A549 (cell line): ENCODE data around the gene TCHH. TPM values are rescaled to one million over a fixed set of nuclear protein-coding genes. Genes with fewer than 3 reads are reported as not detected.
"Not testable (repeated sequence)": the region's sequence is repeated elsewhere in the genome, so short reads cannot be mapped to it uniquely, and the experiment has no call there.

ENCODE experiments used
- ATAC-seq, 2 experiments: fragments of 200-7000 bp in 1 of 2; fragments of >200 bp in 1 of 2; cut with Nextera tagmentation in 1 of 2; cut with Tn5 transposase in 1 of 2; 3 replicates each; pipeline versions ENCODE4 v1.8.0 to v1.9.1; 2018 to 2020; ENCODE audit warnings: mild to moderate bottlenecking in 1 of 2, moderate library complexity in 1 of 2
- CTCF ChIA-PET: fragments of 300-600 bp; sonication (Branson Sonifier 250); formaldehyde crosslinking; extraction: SDS; loops from one replicate; lab custom pipeline; 2021; ENCODE audit warnings: antibody characterized with exemption, inconsistent platforms; lab: Yijun Ruan, JAX
- POLR2A ChIA-PET: fragments of 350-600 bp; formaldehyde crosslinking; extraction: SDS; loops from one replicate; lab custom pipeline; 2021; ENCODE audit warnings: antibody characterized with exemption, inconsistent platforms; lab: Yijun Ruan, JAX
- DNase-seq, 2 experiments: peaks; one replicate each; pipeline versions ENCODE4 v3.0.0 to v3.0.0-alpha.2; 2011 to 2016; ENCODE audit warnings: low read depth in 1 of 2, low spot score in 1 of 2
- FAIRE-seq: peaks from 2 replicates; lab custom pipeline; 2011; peaks lifted over from hg19 to GRCh38; lab: Jason Lieb, UNC
- H3K27ac ChIP-seq, 2 experiments: fragments of >200 bp; sonication (Bioruptor Twin); formaldehyde crosslinking; 3 replicates each; pipeline ENCODE4 v1.5.1; 2016 to 2017
- H3K4me1 ChIP-seq: fragments of >200 bp; sonication (Bioruptor Twin); formaldehyde crosslinking; 3 replicates; pipeline ENCODE4 v1.6.1; 2016
- H3K4me2 ChIP-seq: fragments of >200 bp; sonication (Bioruptor Twin); formaldehyde crosslinking; 3 replicates; pipeline ENCODE4 v1.6.1; 2016
- H3K4me3 ChIP-seq: fragments of >200 bp; sonication (Bioruptor Twin); formaldehyde crosslinking; 3 replicates; pipeline ENCODE4 v1.5.1; 2016
- H3K9me3 ChIP-seq: fragments of >200 bp; sonication (Bioruptor Twin); formaldehyde crosslinking; 3 replicates; pipeline ENCODE4 v1.6.1; 2016
- CTCF ChIP-seq: fragments of >200 bp; sonication (Bioruptor Twin); formaldehyde crosslinking; IDR thresholded peaks from 3 replicates; pipeline ENCODE4 v1.5.1; 2016
- GATA3 ChIP-seq: IDR thresholded peaks from 2 replicates; pipeline ENCODE4 v1.6.1; 2012; ENCODE audit warnings: borderline replicate concordance
- HOXB13 ChIP-seq: fragments of 250-450 bp; sonication (Bioruptor Pico); IDR thresholded peaks from 2 replicates; pipeline ENCODE4 v1.5.0; 2020; ENCODE audit warnings: low read depth, mild to moderate bottlenecking, moderate library complexity
- JUN ChIP-seq, 2 experiments: fragments of >200 bp; sonication (Bioruptor Twin); formaldehyde crosslinking; IDR thresholded peaks; 2 replicates in 1 of 2; 3 replicates in 1 of 2; pipeline ENCODE4 v1.6.1; 2016 to 2017
- KDM5A ChIP-seq: fragments of 200-600 bp; sonication (generic); IDR thresholded peaks from 2 replicates; pipeline ENCODE4 v1.6.1; 2016; ENCODE audit warnings: antibody characterized with exemption, mild to moderate bottlenecking
- MAFK ChIP-seq: fragments of 450-650 bp; IDR thresholded peaks from 2 replicates; pipeline ENCODE4 v1.6.1; 2014; ENCODE audit not compliant: partially characterized antibody
- MAX ChIP-seq: IDR thresholded peaks from 2 replicates; pipeline ENCODE4 v1.6.1; 2012
- POLR2AphosphoS2 ChIP-seq: conservative IDR thresholded peaks from 2 replicates; pipeline ENCODE4 v1.6.1; 2012; ENCODE audit warnings: low read length, improper control_type of control experiment, inconsistent platforms
- RAD21 ChIP-seq, 2 experiments: fragments of >200 bp in 1 of 2; sonication (Bioruptor Twin) in 1 of 2; formaldehyde crosslinking in 1 of 2; IDR thresholded peaks in 1 of 2; conservative IDR thresholded peaks in 1 of 2; 2 replicates in 1 of 2; 3 replicates in 1 of 2; pipeline ENCODE4 v1.6.1; 2012 to 2018; ENCODE audit warnings: inconsistent platforms in 1 of 2
- SMC3 ChIP-seq: fragments of >200 bp; sonication (Bioruptor Twin); formaldehyde crosslinking; IDR thresholded peaks from 3 replicates; pipeline ENCODE4 v1.6.1; 2018; ENCODE audit warnings: inconsistent platforms
- USF2 ChIP-seq: fragments of 450-650 bp; IDR thresholded peaks from 2 replicates; pipeline ENCODE4 v1.6.1; 2014; ENCODE audit warnings: antibody characterized with exemption
- ZFP36 ChIP-seq: fragments of 450-650 bp; IDR thresholded peaks from 2 replicates; pipeline ENCODE4 v1.6.1; 2014; ENCODE audit warnings: borderline replicate concordance; ENCODE audit not compliant: partially characterized antibody
- ZSCAN20 ChIP-seq: fragments of 250-450 bp; sonication (Bioruptor Pico); IDR thresholded peaks from 2 replicates; pipeline ENCODE4 v1.8.0; 2022; ENCODE audit warnings: mild to moderate bottlenecking, moderate library complexity
- WGBS: methylation state at CpG from one replicate; pipeline ENCODE4 v1.1.6; 2017; ENCODE audit errors: missing lambda C conversion rate; 5-methylcytosine and 5-hydroxymethylcytosine counted together
- polyA plus RNA-seq, 4 experiments: library from polyadenylated mRNA; depleted of rRNA in 3 of 4; stranded (reverse); fragments of >200 nt; fragmentation: RNase III in 1 of 4; extraction: RNeasy Plus Mini Kit Qiagen cat#74134 plus additional on column Dnase treatment in 1 of 4; gene quantifications; 2 replicates in 3 of 4; 3 replicates in 1 of 4; pipeline ENCODE4 v1.2.3, GENCODE V29; 2011 to 2017

The TCHH gene
- polyA plus RNA-seq, 2 of the 4 experiments (the other 2 are of a cell fraction): 0.08 to 0.09 TPM

GRCh38 chr1:152148051-152148450, 32.8 kb upstream of the TCHH start:
- H3K9me3 ChIP-seq: peaks cover 26% of the 10 kb centered on the region
- FAIRE-seq: no peak
- TF ChIP-seq ZFP36 (peak; percentile 93), GATA3 (no peak)
- TF ChIP-seq, all 56 proteins: peak for 1
- WGBS: 16% methylated on average over 3 of the region's 3 CpGs
- ATAC-seq (no peak), DNase-seq (no peak)
- ChIA-PET POLR2A (no interaction called here), CTCF (interaction anchor here (1.4 to 9.7 kb wide), 6 partner anchors 8 to 332 kb away, joined by 3 to 195 read pairs (median 6); partner anchors contain the start of gene RPTN)
- Histone ChIP-seq H3K27ac (no peak overlapping the region), H3K4me3 (no peak overlapping the region), H3K4me2 (no peak overlapping the region), H3K4me1 (no peaks in the 10 kb centered on the region)

- DNase-seq: no peak
- POLR2A ChIA-PET: no interaction called here
- TF ChIP-seq MAX (no peak), MAFK (peak; percentile 79)
- Histone ChIP-seq H3K4me2 (no peak overlapping the region), H3K4me1 (no peaks in the 10 kb centered on the region), H3K4me3 (no peak overlapping the region), H3K27ac (no peak overlapping the region), H3K9me3 (peaks cover 26% of the 10 kb centered on the region)
- CTCF ChIA-PET: interaction anchor here (0.6 to 9.7 kb wide), 3 partner anchors 39 to 313 kb away, joined by 3 to 195 read pairs (median 30); no protein-coding TSS in a partner anchor
- WGBS: 46% methylated on average over 4 of the region's 4 CpGs
- FAIRE-seq: no peak
- ATAC-seq: no peak
These were observed 30.5 kb upstream of the TCHH start for GRCh38 chr1:152145769-152146168.

- ATAC-seq, H3K4me3 ChIP-seq, FAIRE-seq, H3K4me1 ChIP-seq, H3K27ac ChIP-seq, POLR2A ChIA-PET, DNase-seq, H3K4me2 ChIP-seq: not testable (repeated sequence)
- peaks cover 25% of the 10 kb centered on the region for H3K9me3 ChIP-seq
- CTCF ChIA-PET: interaction anchor here (9.7 kb wide), 1 partner anchor 40 kb away, joined by 195 read pairs; no protein-coding TSS in a partner anchor
- WGBS: no CpG with 5 or more reads among the region's 25 CpGs
These were observed 29.5 kb upstream of the TCHH start for GRCh38 chr1:152144674-152145183.

- no peak for DNase-seq
- H3K4me3 ChIP-seq: no peak overlapping the region
- peaks cover 14% of the 10 kb centered on the region for H3K9me3 ChIP-seq
- 5% methylated on average over 2 of the region's 2 CpGs for WGBS
- no peak overlapping the region for H3K27ac ChIP-seq
- ChIA-PET POLR2A (interaction anchor here (0.7 kb wide), 1 partner anchor 23 kb away, joined by 3 read pairs; no protein-coding TSS in a partner anchor), CTCF (interaction anchor here (0.7 to 9.7 kb wide), 2 partner anchors 10 to 41 kb away, joined by 3 to 195 read pairs; no protein-coding TSS in a partner anchor)
- H3K4me2 ChIP-seq: no peak overlapping the region
- TF ChIP-seq JUN (IDR thresholded peaks at IDR 0.05) (no peak), USF2 (no peak), POLR2AphosphoS2 (no peak)
- ATAC-seq: no peak
- no peaks in the 10 kb centered on the region for H3K4me1 ChIP-seq
- FAIRE-seq: no peak
These were observed 28.1 kb upstream of the TCHH start for GRCh38 chr1:152143150-152143887.

- CTCF ChIA-PET: interaction anchor here (0.7 to 13.5 kb wide), 24 partner anchors 9 to 317 kb away, joined by 3 to 357 read pairs (median 6); partner anchors contain the start of gene RPTN
- TF ChIP-seq RAD21 (conservative IDR thresholded peaks at IDR 0.05 in 1 of 2, IDR thresholded peaks at IDR 0.05 in 1 of 2): peak; percentile 96 to 97
- peak; percentile 98 for TF ChIP-seq CTCF
- TF ChIP-seq KDM5A: no peak
- TF ChIP-seq HOXB13 (CRISPR knock-in tag): no peak
- no peak for TF ChIP-seq ZSCAN20 (CRISPR knock-in tag)
- TF ChIP-seq SMC3: peak; percentile 98
- POLR2A ChIA-PET: no interaction called here
These were observed 26.8 kb upstream of the TCHH start for GRCh38 chr1:152141971-152142584.

More at GRCh38 chr1:152141971-152142584, 26.8 kb upstream of the TCHH start:
- FAIRE-seq (peak; percentile 78), ATAC-seq (peak; percentile 92 to 94), DNase-seq (peak; percentile 38 to 78)
- WGBS: 0% methylated on average over 1 of the region's 1 CpG
- Histone ChIP-seq H3K4me2 (no peak overlapping the region), H3K9me3 (0 out of 3 replicates have a peak, but pooled peaks cover 4% of the 10 kb centered on the region), H3K27ac (no peak overlapping the region), H3K4me1 (no peaks in the 10 kb centered on the region), H3K4me3 (no peak overlapping the region)
